ENCODE data around the gene ATP1B2.

Gene ATP1B2

DNA sequence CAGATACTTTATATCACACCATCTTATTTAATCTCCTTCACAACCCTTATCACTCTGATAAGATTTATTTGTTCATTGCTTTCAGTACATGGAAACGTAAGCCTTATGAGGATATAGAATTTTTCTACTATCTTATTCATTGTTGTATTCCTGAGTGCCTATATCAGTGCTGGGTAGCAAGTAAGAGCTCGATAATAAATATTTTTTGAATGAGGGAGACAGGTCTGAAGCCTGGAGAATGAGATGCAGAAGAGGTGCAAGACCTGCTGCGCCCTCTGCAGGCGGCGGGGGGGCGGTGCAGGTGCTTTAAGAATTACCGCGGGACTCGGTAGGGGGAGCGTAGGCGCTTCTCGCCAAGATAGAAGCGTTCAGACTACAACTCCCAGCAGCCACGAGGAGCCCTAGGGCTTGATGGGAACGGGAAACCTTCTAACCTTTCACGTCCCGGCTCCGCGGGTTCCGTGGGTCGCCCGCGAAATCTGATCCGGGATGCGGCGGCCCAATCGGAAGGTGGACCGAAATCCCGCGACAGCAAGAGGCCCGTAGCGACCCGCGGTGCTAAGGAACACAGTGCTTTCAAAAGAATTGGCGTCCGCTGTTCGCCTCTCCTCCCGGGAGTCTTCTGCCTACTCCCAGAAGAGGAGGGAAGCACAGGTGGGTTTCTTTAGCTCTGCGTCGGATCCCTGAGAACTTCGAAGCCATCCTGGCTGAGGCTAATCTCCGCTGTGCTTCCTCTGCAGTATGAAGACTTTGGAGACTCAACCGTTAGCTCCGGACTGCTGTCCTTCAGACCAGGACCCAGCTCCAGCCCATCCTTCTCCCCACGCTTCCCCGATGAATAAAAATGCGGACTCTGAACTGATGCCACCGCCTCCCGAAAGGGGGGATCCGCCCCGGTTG lies 37.4 kb downstream of the ATP1B2 start, which contains the start of gene WRAP53:
Gene WRAP53, plus strand, starts transcription at position 570 of the 900 bp plus-strand sequence. Its CDS starts 172 bp downstream, at position 742.
- in situ Hi-C loops (cut with HindIII; ENCODE audit: low sequenced_read_pairs) = no loop called here
- peak; percentile 98 for DNase-seq (ENCODE audit: low read depth)
- peak within 1 kb of the TSS; percentile 60 for H3K4me3 ChIP-seq (ENCODE audit: low read depth, low read length)
- TF ChIP-seq, protein P1, sequence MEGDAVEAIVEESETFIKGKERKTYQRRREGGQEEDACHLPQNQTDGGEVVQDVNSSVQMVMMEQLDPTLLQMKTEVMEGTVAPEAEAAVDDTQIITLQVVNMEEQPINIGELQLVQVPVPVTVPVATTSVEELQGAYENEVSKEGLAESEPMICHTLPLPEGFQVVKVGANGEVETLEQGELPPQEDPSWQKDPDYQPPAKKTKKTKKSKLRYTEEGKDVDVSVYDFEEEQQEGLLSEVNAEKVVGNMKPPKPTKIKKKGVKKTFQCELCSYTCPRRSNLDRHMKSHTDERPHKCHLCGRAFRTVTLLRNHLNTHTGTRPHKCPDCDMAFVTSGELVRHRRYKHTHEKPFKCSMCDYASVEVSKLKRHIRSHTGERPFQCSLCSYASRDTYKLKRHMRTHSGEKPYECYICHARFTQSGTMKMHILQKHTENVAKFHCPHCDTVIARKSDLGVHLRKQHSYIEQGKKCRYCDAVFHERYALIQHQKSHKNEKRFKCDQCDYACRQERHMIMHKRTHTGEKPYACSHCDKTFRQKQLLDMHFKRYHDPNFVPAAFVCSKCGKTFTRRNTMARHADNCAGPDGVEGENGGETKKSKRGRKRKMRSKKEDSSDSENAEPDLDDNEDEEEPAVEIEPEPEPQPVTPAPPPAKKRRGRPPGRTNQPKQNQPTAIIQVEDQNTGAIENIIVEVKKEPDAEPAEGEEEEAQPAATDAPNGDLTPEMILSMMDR (IDR thresholded peaks at IDR 0.05; ENCODE audit: low read depth, low read length, missing control alignments) = peak; percentile 97

DNA sequence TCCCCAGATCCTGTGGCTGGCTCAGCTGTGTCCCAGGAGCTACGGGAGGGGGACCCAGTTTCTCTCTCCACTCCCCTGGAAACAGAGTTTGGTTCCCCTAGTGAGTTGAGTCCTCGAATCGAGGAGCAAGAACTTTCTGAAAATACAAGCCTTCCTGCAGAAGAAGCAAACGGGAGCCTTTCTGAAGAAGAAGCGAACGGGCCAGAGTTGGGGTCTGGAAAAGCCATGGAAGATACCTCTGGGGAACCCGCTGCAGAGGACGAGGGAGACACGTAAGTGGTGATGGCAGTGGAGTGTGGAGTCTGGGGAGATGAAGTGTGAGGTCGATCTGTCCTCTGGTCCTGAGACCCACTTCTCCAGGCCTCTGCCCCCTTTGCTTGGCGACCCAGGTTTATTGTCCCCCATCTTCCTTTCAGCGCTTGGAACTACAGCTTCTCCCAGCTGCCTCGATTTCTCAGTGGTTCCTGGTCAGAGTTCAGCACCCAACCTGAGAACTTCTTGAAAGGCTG lies 38.1 kb downstream of the ATP1B2 start:
- DNase-seq (ENCODE audit: low read depth) = no peak
- TF ChIP-seq, protein P1 (IDR thresholded peaks at IDR 0.05; ENCODE audit: low read depth, low read length, missing control alignments) = no peak
- in situ Hi-C loops (cut with HindIII; ENCODE audit: low sequenced_read_pairs) = no loop called here
- H3K4me3 ChIP-seq (ENCODE audit: low read depth, low read length) = peak overlapping the region; percentile 60

DNA sequence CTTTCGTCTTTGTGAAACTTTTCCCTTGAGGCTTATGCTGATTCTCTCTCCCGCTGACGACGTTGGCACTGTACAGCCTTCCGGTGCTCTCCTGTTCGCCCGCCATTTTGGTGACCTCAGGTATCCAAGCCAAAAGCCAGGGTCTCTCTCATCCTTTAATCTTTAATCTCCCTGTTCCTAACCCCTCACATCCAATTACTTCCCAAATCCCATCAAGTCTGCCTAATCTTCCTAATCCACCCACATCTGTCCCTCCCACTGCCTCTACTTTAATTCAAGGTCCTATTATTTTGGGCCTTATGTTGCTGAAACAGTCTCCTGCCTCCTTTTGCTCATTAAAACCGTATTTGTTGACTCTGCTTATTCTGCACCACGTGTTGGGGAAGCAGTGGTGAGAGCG lies 44.9 kb downstream of the ATP1B2 start:
- H3K4me3 ChIP-seq (ENCODE audit: low read depth, low read length) = no peak overlapping the region
- DNase-seq (ENCODE audit: low read depth) = no peak
- in situ Hi-C loops (cut with HindIII; ENCODE audit: low sequenced_read_pairs) = no loop called here
- TF ChIP-seq, protein P1 (IDR thresholded peaks at IDR 0.05; ENCODE audit: low read depth, low read length, missing control alignments) = no peak

DNA sequence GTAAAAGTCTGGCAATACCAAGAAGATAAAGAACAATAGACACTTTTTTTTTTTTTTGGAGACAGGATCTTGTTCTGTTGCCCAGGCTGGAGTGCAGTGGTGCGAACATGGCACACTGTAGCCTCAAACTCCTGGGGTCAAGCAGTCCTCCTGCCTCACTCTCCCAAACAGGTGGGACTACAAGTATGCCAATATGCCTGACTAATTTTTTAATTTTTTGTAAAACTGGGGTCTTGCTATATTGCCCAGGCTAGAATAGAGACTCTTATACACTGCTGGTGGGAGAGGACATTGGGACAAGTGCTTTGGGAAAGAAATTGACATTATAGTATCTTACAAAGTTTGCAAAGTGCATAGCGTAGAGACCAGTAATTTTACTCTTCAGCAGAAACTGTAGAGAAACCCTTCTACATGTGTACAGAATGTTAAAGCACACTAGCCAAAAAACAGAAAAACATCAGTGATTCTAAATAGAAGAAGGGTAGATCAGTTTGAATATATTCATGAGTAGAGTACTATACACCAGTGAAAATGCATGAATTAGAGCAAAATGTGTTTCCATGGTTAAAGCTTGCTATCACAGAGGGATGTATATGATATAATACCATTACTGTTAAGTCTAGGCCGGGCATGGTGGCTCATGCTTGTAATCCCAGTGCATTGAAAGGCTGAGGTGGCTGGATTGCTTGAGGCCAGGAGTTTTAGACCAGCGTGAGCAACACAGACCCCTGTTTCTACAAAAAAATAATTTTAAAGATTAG lies 47.3 kb downstream of the ATP1B2 start:
- no peak overlapping the region for H3K4me3 ChIP-seq (ENCODE audit: low read depth, low read length)
- DNase-seq (ENCODE audit: low read depth) = no peak
- in situ Hi-C loops (cut with HindIII; ENCODE audit: low sequenced_read_pairs) = no loop called here
- TF ChIP-seq, protein P1 (IDR thresholded peaks at IDR 0.05; ENCODE audit: low read depth, low read length, missing control alignments) = no peak

DNA sequence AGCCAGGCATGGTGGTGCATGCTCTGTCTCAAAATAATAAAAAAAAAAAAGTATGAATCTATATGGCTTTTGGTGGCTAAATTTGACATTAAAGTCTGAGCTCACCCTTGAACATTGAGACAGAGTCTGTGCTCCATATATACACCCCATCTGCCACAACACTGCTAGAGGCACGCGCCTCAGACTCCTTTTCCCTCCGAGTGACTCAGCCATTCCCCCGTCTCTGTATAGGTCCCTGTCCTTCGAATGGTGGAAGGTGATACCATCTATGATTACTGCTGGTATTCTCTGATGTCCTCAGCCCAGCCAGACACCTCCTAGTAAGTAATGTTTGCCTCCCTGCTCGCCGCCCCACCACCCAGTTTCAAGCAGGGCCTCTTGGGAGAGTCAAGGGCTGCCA lies 49.8 kb downstream of the ATP1B2 start:
- no peak for DNase-seq (ENCODE audit: low read depth)
- in situ Hi-C loops (cut with HindIII; ENCODE audit: low sequenced_read_pairs) = no loop called here
- no peak overlapping the region for H3K4me3 ChIP-seq (ENCODE audit: low read depth, low read length)
- TF ChIP-seq, protein P1 (IDR thresholded peaks at IDR 0.05; ENCODE audit: low read depth, low read length, missing control alignments) = no peak

DNA sequence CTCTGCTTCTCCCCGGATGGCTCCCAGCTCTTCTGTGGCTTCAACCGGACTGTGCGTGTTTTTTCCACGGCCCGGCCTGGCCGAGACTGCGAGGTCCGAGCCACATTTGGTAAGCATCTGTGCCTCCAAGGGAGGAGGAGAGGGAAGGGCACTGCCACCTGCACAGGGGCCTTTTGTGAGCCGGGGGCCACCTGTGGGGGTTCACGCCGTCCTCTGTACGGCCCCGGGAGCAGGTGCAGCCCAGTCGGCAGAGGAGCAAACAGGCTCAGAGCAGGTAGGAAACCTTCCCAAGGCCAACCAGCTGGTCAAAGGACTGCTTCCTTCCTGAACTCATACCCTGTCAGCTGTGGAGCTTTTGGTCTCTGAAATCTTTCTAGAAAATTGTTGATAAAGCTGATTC lies 51.0 kb downstream of the ATP1B2 start:
- TF ChIP-seq, protein P1 (IDR thresholded peaks at IDR 0.05; ENCODE audit: low read depth, low read length, missing control alignments) = no peak
- no peak for DNase-seq (ENCODE audit: low read depth)
- in situ Hi-C loops (cut with HindIII; ENCODE audit: low sequenced_read_pairs) = no loop called here
- no peak overlapping the region for H3K4me3 ChIP-seq (ENCODE audit: low read depth, low read length)
